Measurements from ENCODE around the gene MTCH2.

The MTCH2 gene

GRCh38 chr11:47631473-47631872 lies 10.9 kb downstream of the MTCH2 start:
- no peak for DNase-seq

DNA sequence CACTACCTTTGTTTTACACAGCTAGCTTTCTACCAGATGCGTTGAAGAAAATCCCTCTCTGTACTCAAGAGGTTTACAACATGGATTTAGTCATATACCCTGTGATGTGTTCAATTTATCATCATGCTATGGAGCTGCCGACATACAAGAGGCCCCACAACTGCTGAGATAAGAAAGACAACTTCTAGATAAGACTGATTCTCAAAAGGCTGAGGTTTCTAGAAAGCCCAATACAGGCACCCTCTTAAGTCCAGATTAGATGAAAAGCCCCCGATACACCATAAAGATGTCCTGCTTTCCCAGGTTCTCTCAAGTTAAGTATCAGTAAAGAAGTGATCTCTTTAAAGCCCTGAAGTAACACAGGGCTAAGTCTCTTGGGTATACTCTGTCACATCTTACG lies 14.3 kb downstream of the MTCH2 start:
- no peak for DNase-seq

DNA sequence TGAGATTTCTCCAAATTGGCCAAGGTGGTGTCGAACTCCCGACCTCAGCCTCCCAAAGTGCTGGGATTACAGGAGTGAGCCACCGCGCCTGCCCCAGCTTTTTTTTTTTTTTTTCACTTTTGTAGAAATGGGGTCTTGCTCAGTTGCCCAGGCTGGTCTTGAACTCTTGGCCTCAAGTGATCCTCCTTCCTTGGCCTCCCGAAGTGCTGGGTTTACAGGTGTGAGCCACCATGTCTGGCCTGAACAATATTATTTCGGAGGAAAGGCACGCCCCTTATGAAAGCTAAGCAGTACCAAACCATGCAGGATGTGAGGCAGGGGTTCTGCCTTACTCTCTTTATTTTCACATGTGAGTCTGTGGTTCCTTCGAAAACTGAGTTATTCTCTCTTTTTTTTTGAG lies 16.1 kb downstream of the MTCH2 start:
- DNase-seq, result no peak

DNA sequence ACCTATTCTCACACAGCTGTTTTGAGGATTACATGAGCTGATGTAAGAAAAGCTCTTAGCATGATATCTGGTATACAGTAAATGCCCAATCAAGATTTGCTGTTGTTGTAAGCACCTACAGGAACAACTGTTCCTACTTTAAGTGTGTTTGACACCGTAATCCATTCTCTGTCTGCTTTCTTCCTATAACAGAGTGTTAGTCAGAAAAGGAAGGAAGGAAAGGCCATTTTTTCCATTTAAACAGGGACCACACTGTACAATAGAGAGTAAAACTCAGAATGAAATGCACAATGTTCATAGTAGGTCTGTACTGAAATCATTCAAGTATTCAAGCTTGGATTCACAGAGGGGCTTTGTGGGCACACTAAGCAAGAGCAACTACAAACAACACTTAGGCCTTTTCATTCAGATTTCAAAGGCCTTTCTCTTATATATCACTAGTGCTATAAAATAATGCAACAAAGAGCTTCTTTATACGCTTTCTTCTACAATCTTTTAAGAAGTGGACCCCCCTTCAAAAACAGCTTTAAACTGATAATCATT lies 21.5 kb downstream of the MTCH2 start:
- no peak for DNase-seq

- peak; percentile 52 for DNase-seq
These were observed 24.9 kb downstream of the MTCH2 start for GRCh38 chr11:47617417-47617809.

DNA sequence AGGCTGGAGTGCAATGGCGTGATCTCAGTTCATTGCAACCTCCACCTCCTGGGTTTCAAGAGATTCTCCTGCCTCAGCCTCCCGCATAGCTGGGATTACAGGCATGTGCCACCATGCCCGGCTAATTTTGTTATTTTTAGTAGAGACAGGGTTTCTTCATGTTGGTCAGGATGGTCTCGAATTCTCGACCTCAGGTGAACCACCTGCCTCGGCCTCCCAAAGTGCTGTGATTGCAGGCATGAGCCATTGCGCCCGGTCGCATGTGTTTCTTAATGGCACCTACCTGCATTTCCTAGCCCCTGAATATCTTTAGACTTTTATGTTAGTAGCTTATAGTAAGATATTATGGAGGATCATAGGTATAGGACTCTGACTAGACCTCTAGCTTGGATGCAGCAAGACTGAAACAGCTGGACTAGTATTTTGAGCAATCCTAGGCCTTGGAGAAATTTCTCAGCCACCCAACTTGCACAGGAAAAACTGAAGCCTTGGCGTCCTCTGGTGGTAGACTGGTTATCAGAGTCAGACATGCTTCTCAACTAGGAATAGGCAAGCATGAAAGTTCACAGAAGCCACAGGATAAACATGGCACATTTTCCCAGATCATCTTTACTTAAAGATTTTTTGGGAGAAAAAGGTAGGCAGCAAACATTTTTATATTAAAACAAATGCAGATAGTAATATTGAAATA lies 25.5 kb downstream of the MTCH2 start:
- DNase-seq, result peak; percentile 32

DNA sequence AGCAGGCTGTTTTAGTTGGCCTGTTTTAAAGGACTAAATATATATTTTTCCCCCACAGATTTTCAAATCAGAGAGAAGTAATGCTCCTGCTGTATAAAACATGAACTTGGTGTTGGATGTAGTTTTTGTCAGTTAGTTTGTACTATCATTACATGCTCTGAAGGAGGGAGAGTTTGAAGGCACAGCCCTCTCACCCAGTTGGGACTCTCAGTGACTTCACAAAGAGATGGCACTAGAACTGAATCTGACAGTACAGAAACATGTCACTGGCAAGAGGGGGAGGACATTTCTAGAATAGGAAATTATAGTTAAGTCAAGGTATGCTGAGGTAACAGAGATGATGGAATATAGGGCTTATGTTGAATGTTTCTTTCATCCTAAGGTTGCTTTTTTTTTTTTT lies 27.1 kb downstream of the MTCH2 start:
- no peak for DNase-seq

DNA sequence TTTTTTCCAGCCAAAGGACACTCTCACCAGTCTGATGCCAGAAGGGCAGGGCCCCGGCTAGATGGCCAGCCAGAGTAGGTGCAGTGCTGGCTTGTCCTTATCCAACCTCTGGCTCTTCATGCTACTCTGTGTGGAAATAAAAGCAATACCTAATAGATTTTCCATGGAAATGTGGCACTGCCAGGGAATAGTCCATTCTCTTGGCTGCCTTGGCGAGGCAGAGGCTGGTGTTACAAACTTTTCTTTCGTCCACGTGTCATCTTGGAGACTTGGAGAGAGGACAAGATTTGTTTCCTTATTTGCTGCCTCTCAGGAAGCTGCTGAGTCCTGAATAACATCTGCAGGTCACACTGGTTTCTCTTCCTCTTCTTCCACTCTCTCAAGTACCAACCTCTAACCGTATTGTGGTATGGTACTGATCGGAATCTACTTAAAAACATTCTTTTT lies 31.0 kb downstream of the MTCH2 start:
- no peak for DNase-seq

- DNase-seq, result no peak
These were observed 32.7 kb downstream of the MTCH2 start for GRCh38 chr11:47609675-47610074.

GRCh38 chr11:47607380-47607779 lies 35.0 kb downstream of the MTCH2 start:
- peak; percentile 60 for DNase-seq

GRCh38 chr11:47606731-47607130 lies 35.6 kb downstream of the MTCH2 start:
- no peak for DNase-seq

DNA sequence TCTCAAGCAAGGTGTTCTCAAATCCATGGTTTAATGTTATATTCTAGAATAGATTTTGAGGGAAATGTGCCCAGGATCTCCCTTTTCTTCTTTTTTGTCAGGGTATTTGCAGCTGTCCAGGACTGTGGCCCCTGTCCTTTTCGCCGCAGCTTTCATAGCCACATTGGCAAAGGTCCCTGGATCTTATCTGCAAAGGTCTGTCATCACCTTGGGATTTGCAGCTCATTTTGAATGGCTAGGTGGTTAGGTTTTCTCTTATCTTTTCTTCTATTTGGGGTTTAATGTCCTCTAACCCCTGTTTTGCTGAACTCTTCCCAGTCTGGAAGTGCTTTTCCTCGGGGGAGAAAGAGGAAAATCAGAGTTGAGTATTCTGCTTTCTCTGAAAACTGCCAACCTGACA lies 36.4 kb downstream of the MTCH2 start:
- no peak for DNase-seq

GRCh38 chr11:47603295-47603694 lies 39.1 kb downstream of the MTCH2 start:
- no peak for DNase-seq

- no peak for DNase-seq
These were observed 42.5 kb downstream of the MTCH2 start for GRCh38 chr11:47599902-47600301.

DNA sequence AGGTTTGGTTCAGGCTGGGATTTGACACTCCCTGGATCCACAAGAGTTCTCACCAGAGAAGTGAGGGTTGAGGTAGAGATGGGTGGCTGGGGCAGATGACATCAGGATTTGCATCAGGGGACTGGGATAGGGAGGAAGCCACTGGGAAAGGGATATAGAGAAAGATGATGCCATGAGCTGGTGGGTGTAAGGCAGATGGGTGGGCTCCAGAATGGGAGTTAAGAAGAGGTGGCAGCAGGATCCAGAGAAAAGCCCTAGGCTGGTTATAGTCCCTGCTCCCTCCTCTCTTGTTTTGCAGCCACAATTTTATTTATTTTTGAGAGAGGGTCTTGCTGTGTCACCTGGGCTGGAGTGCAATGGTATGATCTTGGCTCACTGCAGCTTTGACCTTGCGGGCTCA lies 46.4 kb downstream of the MTCH2 start:
- DNase-seq, result no peak

DNA sequence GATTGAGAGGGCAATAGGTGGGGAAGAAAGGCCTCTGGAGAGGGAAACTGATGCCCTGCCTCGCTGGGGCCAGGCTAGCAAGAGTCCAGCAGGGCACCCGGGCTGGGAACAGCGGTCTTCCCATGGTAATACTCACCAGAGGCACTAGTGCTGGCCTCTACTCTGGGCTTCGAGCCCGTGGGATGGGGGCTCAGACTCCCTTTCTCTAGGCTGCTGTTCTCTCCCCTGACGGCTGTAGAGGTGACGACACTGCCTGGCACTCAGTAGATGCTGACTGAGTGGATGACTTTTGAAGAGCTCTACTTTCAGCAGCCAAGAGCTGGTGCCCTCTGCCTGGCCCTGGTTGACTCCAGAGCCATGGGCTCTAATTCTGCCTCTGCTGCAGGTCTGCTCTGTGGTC lies 47.3 kb downstream of the MTCH2 start:
- DNase-seq, result no peak

GRCh38 chr11:47593934-47594855 lies 48.2 kb downstream of the MTCH2 start, which contains the start of gene C1QTNF4:
C1QTNF4 (minus strand) TSS chr11:47594411; CDS start chr11:47590810, 3,601 bp downstream.
- no peak for DNase-seq

DNA sequence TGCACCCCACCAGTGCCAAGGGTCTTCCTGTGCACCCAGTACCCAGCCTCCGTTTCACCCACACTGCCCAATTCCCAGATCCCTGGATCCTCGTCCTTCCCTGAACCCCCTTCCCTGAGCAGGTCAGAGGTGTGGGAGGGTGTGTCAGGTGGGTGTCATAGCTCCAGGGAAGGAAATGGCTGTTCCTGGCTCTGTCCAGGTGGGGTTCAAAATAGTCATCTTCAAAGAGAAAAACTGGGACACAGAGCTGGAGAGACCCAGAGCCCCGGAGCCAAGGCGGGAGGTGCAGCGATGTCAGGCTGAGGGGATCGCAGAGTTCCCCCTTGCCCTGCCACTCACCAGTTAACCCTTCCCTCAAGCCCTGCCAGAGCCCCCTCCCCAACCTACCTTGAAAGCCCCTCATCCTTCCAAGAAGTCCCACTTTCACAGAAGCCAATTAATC lies 48.8 kb downstream of the MTCH2 start:
- DNase-seq, result no peak

DNA sequence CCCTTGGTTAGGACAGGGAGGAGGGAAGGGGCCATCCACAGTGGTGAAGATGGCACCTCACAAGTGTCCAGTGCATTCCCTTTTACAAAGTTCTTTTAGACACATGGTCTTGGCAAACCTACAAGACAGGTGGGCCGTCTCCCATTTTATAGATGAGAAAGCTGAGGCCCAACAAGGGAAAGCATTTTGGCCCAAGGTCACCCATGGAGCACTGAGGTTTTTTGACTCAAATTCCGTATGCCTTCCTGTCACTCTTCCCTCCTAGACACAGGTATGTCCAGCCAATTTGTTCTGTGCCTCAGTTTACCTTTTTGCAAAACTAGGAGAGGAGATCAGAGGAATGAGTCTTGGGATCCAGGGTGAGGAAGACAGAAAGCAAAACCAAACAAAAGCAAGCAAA lies 49.4 kb downstream of the MTCH2 start:
- no peak for DNase-seq

- no peak for DNase-seq
These were observed 50.1 kb downstream of the MTCH2 start for GRCh38 chr11:47592251-47592650.

DNA sequence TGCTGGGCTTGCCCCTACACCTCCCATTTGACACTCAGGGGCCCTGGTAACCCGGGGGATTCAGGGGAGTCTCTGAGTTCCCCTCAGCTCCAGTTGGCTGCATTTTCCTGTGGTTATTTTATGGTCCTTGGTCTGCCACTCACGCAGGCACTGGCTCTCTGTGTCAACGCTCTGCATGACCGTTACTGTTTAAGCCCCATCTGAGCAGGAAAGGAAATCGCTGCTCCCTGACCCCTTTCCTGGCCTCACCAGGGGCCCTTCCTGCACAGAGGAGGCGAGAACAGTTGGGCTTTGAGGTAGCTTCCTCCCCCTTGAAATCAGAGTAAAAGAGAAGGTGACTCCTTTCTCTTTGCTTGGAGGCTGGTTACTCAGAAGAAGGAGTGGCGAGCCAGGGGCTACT lies 50.6 kb downstream of the MTCH2 start:
- no peak for DNase-seq

- DNase-seq, result no peak
These were observed 52.1 kb downstream of the MTCH2 start for GRCh38 chr11:47589977-47590861.

DNA sequence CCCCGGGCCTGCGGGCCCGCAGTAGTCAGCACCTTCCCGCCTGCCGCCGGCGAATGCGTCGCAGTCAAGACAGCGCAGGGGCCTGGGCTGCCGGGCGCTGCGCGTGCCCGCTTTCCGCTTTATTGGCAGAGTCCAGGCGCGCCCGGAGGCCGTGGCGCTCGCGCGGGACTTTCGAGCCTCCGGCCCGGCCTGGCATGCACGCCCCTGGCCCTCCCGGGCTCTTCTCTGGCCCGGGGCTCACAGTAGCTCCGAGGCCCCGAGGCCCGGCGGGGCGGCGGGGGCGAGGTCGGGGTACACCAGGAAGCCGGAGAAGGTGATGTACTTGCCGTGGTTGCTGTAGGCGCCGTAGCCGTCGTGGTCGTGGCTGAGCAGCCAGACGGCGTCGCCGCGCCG lies 52.8 kb downstream of the MTCH2 start:
- DNase-seq, result no peak

All from kidney glomerular epithelial cell (primary cell).